Gastrocnemius medialis (tissue), 4 donors: ENCODE data around the gene NAA11.

Source experiments
- CTCF ChIP-seq, 5 experiments: fragments of 450-650 bp in 3 of 5; fragments of 200-600 bp in 2 of 5; sonication (generic) in 2 of 5; IDR thresholded peaks in 4 of 5; conservative IDR thresholded peaks in 1 of 5; 1 replicate in 4 of 5; 2 replicates in 1 of 5; pipeline ENCODE4 v1.5.1; 2016 to 2019; ENCODE audit warnings: antibody characterized with exemption in 5 of 5, mild to moderate bottlenecking in 3 of 5, moderate library complexity in 3 of 5
- POLR2A ChIP-seq, 2 donors: fragments of 450-650 bp; IDR thresholded peaks; one replicate each; pipeline ENCODE4 v1.6.1; 2017; ENCODE audit warnings: antibody characterized with exemption in 2 of 2, mild to moderate bottlenecking in 2 of 2, moderate library complexity in 2 of 2

GRCh38 chr4:79367096-79367495 lies 41.2 kb upstream of the NAA11 start:
- TF ChIP-seq CTCF (IDR thresholded peaks at IDR 0.05 in 4 of 5, conservative IDR thresholded peaks at IDR 0.05 in 1 of 5) (no peak), POLR2A (IDR thresholded peaks at IDR 0.05) (no peak)
